Activated CD4-positive, alpha-beta T cell treated with anti-CD3 and anti-CD28 coated beads for 48 hours (primary cell): Measurements from ENCODE around the gene ABHD13.
"Not testable (repeated sequence)": the region's sequence is repeated elsewhere in the genome, so short reads cannot be mapped to it uniquely, and the experiment has no call there.

Experiments
- DNase-seq: peaks from one replicate; pipeline ENCODE4 v3.0.0-alpha.2; 2020

The ABHD13 gene

GRCh38 chr13:108218044-108218974 is at the start of gene ABHD13:
TSS of gene ABHD13 (plus strand) at chr13:108218392. CDS start at chr13:108229219, 10,827 bp downstream.
- DNase-seq: peak; percentile 93

DNA sequence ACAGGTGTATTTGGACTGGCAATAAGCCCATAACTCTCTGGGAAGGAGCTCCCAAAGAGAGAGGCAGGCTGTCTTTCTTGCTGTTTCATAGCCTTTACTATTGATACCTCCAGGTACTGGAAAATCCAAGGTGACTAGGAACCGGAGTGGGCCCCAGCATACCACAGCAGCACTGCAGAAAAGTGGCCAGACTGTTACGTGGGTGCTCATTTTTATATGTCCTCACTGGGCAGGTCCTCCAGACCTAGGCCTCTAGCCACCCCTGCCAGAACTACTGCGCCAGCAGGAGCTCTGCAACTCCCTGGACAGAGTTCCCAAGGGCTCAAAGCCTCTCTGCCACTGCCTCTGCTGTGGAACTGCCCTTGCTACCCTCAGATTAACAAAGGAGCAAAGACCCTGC is 49.3 kb upstream of the ABHD13 start:
- no peak for DNase-seq

DNA sequence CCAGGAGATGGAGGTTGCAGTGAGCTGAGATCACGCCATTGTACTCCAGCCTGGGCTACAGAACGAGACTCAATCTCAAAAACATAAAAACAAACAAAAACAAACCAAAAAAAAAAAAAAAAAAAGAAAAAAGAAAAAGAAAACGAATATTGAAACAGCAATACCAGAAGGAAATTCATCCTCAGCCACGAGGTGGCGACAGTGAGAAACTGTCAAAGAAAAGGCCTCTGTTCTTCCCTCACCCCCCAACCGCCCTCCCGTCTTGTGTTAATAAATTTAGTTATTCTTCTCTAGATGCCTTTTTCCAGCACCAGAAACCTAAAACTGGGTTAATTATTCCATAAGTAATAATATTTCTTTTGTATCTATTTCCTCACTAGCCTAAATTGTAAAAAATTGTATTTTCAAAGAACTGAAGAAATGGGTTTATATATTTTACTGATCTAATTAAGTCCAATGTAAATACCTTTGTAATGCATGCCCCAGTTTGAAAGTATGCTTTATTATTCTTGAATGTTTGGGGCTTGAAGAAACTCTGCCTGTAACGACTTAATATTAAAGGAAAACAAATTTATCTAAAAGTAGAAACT is 41.4 kb upstream of the ABHD13 start:
- peak; percentile 77 for DNase-seq

DNA sequence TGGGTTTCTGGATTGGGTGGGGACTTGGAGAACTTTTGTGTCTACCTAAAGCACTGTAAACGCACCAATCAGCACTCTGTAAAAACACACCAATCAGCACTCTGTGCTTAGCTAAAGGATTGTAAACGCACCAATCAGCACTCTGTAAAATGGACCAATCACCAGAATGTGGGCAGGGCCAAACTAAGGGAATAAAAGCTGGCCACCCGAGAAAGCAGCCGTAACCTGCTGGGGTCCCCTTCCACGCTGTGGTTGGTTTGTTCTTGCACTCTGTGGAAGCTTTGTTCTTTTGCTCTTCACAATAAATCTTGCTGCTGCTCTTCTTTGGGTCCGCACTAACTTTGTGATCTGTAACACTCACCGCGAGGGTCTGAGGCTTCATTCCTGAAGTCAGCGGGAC is 40.1 kb upstream of the ABHD13 start:
- no peak for DNase-seq

DNA sequence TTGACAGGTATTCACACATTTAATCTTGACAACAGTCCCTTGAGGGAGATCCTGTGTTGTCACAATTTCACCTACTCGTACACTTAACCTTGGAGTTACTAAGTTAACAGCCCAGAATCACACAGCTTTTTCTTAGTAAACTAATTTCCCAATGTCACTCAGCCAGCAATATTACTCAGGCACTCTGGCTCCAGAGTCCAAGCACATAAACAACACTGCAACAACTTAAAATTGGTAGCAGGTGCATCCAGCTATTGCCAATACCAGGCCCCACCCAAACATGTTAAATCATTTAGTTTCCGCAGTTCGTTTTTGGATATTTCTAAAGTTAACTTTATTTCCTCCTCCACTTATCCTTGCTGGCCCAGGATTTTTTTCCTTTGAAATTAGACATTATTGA is 35.5 kb upstream of the ABHD13 start:
- no peak for DNase-seq

DNA sequence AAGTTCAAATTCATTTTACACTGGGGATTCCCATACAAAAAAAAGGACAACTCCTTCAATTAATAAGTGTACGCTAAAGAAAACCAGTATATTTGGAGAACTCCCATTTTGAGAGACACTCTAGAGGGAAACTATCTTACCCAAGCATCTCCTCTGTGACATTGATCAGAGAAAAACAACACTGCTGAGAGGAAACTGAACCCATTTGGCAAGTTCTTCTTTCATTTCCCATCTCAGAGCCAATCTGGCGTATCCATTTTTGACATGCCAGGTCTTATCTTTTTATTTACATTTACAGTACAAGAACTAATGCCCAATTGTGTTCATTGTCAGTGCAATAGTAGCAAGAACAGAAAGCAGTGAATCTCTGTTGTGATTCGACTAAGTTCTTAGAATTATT is 33.0 kb upstream of the ABHD13 start:
- no peak for DNase-seq

- no peak for DNase-seq
Measured at GRCh38 chr13:108188260-108188659, 29.9 kb upstream of the ABHD13 start.

DNA sequence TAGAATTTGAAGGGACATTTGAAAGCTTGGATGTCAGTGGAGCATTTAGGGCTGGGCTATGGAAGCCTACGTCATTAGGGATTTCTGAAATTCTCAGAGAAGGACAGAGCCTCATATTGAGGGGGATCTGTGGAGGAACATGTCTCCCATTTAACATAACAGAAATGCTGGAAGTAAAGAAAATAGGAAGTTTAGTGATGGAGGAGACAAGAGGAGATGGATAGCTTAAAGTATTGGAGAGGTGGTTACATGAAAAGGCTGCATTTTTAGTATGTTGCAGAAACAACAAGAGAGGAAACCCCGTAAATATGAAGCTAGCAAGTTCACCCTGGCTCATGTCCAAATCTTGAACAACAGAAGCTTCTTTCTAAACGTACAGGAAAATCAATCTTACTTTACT is 27.3 kb upstream of the ABHD13 start:
- DNase-seq: no peak

GRCh38 chr13:108193806-108194205 is 24.4 kb upstream of the ABHD13 start:
- no peak for DNase-seq

DNA sequence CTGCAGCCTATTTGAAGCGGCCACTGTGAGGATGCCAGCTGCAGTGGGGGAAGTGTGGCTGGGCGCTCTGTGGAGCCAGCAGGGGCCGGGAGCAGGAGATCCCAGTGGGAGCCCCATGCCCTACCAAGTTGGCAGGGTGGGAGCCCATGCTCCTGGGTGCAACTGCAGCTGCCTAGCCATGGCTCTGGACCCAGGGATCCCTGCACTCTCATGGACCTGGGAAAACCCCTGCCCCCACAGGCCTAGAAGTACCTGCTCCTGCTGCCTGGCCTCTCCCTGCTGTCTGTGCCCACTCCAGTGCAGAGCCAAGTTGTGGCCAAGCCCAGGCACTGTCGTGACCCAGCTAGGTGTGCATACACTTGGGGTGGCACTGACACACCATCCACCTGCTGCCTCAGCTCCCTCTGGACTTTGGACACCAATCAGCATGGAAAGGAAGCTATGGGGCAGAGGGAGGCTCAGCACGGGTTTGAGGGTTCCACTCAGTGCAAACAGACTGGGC is 23.7 kb upstream of the ABHD13 start:
- DNase-seq: no peak

- DNase-seq: no peak
Measured at GRCh38 chr13:108195146-108195545, 23.0 kb upstream of the ABHD13 start.

GRCh38 chr13:108195861-108196260 is 22.3 kb upstream of the ABHD13 start:
- no peak for DNase-seq

GRCh38 chr13:108200781-108201398 is 17.3 kb upstream of the ABHD13 start:
- DNase-seq: no peak

GRCh38 chr13:108210551-108210950 is 7.6 kb upstream of the ABHD13 start:
- no peak for DNase-seq

GRCh38 chr13:108212886-108213285 is 5.3 kb upstream of the ABHD13 start:
- DNase-seq: no peak

DNA sequence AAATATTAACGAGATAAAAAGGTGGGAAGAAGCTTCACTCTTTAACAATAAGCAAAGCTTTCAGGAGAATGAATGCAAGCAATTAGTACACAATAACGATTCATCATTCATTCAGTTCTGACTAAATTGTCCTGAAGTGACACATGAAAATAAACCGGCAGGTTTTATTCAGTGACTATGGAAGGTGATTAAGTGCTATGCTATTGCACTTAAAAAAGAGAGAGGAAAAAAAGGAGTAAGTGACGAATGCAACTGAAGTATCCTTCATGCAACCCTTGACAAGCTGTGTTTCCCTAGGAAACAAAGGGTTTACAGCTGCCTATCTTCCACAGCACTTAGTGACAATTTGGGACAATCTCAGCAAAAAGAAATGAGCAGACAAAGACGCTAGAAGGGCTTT is 4.2 kb upstream of the ABHD13 start:
- no peak for DNase-seq

- no peak for DNase-seq
Measured at GRCh38 chr13:108214441-108215271, 3.5 kb upstream of the ABHD13 start.

- peak; percentile 91 for DNase-seq
Measured at GRCh38 chr13:108215436-108215835, 2.8 kb upstream of the ABHD13 start, which contains the start of gene LIG4. TSS of gene LIG4 (minus strand) at chr13:108215536. CDS start at chr13:108211268, 4,268 bp downstream.

DNA sequence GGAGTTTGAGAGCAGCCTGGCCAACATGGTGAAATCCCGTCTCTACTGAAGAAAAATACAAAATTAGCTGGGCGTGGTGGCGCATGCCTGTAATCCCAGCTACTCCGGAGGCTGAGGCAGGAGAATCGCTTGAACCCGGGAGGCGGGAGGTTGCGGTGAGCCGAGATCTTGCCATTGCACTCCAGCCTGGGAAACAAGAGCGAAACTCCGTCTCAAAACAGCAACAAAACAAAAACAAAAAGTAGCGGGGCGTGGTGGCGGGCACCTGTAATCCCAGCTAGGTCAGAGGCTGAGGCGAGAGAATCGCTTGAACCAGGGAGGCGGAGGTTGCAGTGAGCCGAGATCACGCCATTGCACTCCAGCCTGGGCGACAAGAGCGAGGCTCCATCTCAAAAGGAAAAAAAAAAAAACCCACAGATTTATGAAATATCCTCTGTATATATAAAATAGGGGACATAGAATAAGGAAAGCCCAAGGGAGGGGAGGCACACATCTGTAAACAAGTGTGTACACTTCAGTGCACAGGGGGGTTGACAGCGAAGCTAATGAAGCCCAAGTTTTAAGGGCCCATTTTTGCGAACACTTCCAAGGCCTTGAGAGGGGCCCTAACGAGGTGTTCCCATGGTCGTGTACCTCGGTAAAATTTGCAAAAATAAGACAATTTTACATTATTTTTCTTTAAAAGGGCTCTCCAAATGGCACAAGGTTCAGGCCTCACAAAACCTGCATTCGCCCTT is 717 bp upstream of the ABHD13 start:
- not testable (repeated sequence) for DNase-seq

DNA sequence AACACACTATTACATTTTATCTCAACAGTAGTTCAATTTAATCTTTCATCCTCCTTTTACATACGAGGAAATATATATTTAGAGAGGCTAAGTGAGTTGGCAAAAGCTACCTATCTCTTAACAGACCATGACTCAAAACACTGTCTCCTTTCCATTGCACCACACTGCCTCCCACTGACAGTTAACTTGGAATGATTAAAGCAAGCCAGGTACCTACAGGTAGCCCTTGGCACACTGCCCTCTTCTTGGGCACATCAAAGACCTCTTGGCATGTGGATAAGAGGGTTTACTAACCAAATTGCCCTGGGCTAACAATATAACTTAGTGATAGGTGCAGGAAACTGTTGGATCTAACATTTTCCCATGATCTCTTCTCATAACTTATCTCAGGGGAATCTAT is 1.8 kb downstream of the ABHD13 start:
- no peak for DNase-seq

- no peak for DNase-seq
Measured at GRCh38 chr13:108223687-108224503, 5.7 kb downstream of the ABHD13 start.
